Mucosa of gallbladder (tissue), 1 donor: ENCODE data around the gene GFOD2. TPM values are rescaled to one million over a fixed set of nuclear protein-coding genes. Genes with fewer than 3 reads are reported as not detected.
"Not testable (repeated sequence)": the region's sequence is repeated elsewhere in the genome, so short reads cannot be mapped to it uniquely, and the experiment has no call there.

Experiments used
- DNase-seq: peaks from one replicate; pipeline ENCODE4 v3.0.0-alpha.2; 2020; ENCODE audit warnings: low spot score
- total RNA-seq: library from RNA; stranded (reverse); gene quantifications from one replicate; pipeline ENCODE4 v1.2.1, GENCODE V29; 2021
- donor health status: DM: no; HTN: no; CAD: no.

The GFOD2 gene
- total RNA-seq, 1 donor from 2014 or later: 25.9 TPM

DNA sequence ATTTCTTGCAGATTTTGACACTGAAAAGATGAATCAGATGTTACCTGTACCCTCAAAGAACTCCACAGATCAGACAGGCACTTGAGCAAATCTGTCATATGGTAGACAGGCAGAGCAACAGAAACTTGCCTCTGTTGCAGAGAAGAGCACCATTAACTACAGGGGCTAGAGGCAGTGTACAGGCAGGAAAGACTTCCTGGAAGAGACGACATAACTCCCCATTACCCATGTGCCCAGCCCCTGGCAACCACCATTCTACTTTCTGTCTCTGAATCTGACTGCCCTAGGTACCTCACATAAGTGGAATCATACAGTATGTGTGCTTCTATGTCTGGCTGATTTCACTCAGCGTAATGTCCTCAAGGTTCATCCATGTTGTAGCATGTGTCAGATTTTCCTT is 15.5 kb downstream of the GFOD2 start:
- no peak for DNase-seq

GRCh38 chr16:67702130-67702529 is 17.0 kb downstream of the GFOD2 start:
- DNase-seq: no peak

- DNase-seq: no peak
Measured at GRCh38 chr16:67701420-67701819, 17.7 kb downstream of the GFOD2 start.

DNA sequence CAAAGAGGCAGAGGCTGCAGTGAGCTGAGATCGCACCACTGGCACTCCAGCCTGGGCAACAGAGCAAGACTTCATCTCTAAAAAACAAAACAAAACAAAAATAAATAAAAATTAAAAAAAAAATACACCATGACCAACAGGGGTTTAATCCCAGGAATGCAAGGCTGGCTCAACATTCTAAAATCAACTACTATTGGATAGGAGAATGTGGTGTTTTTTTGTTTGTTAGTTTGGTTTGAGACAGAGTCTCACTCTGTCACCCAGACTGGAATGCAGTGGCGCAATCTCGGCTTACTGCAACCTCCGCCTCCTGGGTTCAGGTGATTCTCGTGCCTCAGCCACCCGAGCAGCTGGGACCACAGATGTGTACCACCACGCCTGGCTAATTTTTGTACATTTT is 19.9 kb downstream of the GFOD2 start:
- DNase-seq: no peak

DNA sequence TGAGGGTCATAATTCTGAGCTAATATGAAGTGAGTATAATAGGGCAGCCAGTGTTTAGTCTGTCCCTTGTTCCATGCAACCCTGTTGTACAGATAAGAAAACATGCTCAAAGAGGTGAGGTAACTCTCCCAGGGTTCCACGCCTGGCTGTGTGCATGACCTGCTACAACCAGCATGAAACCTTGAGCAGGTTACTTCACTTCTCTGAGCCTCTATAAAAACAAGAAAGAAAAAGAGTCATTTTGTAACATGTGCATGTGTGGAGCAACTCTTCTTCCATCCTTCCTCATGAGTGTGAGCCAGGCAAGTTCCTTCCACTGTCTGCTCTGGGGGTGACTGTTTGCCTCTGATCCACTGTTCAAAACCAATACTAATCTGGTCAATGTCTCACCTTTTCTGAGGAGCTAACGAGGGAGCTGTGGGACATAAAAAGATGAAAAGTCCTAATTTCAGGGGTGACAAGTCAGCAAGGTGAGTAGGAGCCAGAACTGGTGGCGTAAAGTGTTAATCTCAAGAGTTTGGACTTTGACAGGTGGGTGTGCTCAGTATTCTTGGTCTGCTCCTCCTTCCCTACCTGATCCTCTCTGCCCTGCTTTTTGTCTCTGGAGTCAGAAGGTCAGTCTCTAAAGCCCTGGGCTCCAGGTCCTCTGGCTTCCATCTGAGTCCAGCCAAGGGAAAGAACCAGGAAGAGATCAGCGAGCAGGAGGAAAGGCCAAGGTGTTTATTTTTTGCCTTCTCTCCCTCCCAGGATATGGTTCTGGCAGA is 21.5 kb downstream of the GFOD2 start:
- DNase-seq: no peak

- no peak for DNase-seq
Measured at GRCh38 chr16:67694611-67695010, 24.5 kb downstream of the GFOD2 start.

DNA sequence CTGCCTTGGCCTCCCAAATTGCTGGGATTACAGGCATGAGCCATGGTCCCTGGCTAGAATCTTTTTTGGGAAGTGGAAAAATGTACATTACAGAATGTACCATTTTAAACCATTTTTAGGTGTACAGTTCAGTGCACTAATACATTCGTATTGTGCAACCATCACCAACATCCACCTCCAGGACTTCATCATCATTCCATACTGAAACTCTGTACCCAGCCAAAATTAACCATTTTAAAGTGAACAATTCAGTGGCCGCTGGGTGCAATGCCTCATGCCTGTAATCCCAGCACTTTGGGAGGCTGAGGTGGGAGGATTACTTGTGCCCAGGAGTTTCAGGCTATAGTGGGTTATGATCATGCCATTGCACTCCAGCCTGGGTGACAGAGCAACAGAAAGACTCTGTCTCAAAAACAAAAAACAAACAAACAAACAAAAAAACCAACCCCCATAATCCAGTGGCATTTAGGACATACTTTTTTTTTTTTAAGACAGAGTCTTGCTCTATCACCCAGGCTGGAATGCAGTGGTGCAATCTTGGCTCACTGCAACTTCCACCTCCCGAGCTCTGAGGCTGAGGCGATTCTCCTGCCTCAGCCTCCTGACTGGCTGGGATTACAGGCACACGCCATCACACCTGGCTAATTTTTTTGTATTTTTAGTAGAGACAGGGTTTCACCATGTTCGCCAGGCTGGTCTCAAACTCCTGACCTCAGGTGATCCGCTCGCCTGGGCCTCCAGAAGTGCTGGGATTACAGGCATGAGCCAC is 25.4 kb downstream of the GFOD2 start:
- DNase-seq: not testable (repeated sequence)

DNA sequence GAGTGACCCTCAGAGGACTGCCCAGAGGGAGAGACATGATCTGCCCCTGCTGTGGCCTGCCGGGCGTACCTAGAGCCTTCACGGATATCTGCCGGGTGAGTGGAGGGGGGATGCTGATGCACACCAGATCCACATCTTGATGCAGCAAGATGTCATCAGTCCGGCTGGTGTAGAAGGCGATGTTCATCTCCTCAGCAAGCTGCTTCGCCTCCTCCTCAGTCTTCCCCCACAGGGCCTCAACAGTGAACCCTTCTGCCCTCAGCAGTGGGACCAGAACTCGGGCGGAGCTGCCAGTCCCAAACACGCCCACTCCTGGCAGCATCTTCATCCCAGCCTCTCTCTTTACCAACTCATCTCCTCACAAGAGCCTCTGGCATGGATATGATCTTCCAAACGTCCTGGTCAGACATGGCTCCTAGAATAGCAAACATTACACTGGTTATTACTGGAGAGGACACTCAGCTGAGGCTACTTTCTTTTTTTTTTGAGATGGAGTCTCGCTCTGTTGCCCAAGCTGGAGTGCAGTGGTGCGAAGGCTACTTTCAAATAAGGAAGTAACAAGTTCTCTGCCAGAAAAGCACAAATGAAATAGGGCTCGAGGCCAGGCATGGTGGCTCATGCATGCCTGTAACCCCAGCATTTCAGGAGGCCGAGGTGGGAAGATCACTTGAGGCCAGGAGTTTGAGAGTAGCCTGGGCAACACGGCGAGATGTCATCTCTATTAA is 33.6 kb downstream of the GFOD2 start:
- no peak for DNase-seq

DNA sequence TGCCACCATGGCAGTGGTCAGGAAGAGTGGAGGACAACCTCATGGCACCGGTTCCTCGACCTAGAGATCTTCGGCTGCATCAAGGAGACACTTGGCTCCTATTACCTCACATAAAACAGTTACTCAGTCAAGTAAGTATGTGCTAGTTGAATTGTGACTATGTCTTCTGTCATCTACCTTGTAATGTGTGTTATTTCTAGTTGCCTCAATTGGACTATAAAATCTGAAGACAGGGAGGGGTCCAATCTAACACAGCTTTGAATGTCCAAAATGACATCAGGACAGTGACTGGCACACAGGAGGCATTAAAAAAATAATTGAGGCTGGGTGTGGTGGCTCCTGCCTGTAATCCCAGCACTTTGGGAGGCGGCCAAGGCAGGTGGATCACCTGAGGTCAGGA is 35.3 kb downstream of the GFOD2 start:
- no peak for DNase-seq

GRCh38 chr16:67679935-67680897 is 38.9 kb downstream of the GFOD2 start:
- no peak for DNase-seq

DNA sequence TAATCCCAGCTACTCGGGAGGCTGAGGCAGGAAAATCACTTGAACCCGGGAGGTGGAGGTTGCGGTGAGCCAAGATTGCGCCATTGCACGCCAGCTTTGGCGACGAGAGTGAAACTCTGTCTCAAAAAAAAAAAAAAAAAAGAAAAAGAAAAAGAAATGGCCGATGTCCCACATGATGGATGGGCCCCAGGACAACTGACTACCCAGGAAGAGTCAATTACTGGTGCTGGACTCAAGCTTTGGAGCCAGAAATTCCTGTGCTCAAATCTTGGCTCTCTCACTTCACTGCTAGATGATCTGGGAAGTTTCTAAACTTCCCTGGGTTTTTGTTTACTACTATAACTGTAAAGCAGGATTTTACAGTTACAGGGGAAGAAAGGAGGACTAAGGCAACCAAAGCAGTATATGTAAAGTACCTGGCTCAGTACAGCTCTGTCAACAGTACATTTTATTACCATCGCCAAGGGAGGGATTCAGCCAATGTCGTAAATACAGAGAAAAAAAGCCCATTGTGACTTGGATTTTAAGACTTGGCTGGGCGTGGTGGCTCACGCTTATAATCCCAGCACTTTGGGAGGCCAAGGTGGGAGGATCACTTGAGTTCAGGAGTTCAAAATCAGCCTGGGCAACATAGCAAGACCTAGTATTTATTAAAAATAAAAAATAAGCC is 40.6 kb downstream of the GFOD2 start:
- no peak for DNase-seq

- DNase-seq: no peak
Measured at GRCh38 chr16:67677712-67678111, 41.4 kb downstream of the GFOD2 start.

DNA sequence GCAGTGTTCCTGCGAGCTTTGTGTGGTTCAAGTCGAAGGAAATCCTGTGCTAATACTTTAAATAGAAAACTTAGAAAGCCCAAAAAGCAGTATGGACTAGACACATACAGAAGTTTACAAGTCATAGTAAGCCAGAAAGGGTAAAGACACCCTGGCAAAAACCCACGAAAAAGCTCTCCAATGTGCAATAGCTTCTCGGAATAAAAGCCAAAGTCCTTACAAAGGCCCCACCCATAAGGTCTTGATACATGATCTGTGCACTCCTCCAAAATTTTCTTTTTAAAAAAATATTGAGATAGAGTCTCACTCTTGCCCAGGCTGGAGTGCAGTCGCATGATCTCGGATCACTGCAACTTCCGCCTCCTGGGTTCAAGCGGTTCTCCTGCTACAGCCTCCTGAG is 42.2 kb downstream of the GFOD2 start:
- no peak for DNase-seq

DNA sequence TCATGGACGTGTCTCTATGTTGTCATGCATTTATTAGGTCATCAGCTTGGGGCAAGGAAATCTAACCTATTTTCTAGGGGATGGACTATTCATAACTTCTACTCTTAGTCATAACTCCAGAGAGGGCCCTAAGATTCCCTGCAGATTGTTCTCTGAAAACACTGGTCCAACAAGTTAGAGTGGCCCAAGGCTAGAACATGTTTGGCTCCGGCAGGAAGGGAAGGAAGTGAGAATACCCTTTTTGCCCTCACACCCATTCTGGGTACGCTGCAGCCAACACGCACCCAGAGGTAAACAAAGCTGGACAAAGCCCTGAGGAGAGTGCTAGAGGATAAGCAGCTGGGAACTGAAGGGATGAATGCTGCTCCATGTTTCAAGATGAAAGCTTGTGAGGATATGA is 42.6 kb downstream of the GFOD2 start:
- DNase-seq: no peak

DNA sequence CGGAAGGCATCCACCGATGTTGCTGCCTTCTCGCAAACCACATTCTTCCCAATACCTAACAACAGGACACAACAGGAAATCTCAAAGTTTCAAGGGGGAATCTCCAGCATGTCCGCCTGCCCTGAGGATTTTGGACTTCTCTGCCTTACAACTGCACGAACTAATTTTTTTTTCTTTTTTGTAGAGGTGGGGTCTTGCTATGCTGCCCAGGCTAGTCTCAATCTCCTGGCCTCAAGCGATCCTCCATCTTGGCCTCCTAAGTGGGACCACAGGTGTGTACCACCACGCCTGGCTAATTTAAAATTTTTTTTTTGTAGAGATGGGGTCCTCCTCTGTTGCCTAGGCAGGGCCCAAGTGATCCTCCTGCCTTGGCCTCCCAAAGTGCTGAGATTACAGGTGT is 43.1 kb downstream of the GFOD2 start:
- DNase-seq: no peak

GRCh38 chr16:67675579-67675935 is 43.6 kb downstream of the GFOD2 start:
- DNase-seq: no peak

DNA sequence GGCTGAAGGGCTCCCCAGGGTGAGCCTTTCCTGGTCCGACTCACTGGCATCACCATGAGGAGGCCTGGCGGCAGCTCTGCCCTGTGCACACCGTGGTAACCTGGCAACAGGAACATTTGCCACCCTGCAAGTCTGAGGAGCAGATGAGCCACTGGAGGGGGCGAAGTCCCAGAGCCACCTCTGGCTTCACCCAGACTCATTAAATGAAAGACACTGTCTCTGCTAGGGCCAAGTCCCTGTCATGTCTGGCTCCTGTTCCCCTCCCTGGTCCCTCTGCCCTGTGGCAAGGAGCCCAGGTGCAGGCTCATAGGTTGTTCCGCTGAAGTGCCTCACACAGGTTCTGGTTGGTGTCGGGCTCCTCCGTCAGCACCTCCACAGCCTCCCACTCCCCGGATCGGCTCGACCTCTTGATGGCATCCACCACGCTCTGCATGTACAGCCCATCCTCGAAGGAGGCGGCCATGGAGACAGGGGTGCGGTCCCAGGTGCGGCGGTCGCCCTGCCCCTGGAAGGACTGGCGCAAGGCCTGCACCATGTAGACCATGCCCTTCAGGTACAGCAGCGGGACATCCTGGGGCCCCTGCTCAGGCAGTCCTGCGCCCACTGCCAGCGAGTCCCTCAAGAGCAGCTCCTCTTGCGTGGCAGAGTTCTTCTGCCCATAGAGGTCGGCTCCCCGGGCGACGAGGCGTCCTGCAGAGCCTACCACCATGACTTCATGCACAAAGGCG is 44.1 kb downstream of the GFOD2 start:
- DNase-seq: no peak

DNA sequence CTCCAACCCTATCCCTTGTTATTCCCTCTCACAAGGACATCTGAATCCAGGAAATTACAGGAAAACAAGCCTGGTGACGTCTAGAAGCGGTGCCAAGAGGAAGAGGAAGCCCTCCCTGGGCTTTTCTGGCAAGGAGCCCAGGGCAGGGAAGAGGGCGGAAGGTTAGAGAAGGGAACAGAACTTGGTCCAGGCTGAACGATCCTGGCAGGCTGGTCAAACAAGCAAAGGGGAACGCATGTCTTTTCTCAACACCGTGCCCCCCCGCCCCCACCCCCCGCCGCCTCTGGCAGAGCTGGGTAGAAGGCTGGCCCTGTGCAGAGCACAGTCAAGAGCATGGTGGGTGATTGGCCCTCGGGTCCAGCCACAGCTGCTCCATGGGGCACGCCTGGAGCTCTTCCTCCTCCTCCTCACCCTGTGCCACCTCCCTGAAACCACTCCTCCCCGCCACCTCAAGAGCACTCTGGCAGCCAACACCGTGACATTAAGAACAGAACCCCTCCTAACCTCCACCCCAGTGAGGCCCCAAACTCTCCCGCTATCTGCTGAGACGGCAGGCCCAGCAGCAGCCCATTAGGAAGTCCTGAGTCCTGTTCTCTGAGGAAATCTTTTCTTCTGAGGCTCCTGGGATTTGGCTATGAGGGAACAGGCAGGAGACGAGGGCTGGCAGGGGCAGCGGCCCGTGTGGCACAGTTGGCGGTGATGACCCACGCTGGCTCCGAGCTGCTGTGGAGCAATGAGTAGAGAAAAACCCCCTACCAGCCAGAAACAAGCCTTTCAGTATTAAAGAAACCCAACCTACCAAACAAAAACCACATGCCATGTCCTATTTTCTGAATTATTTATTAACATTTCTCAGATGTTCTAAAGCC is 45.2 kb downstream of the GFOD2 start:
- peak; percentile 71 for DNase-seq
